Neutrophil (primary cell): ENCODE data around the gene RBM10.

Source experiments
- H3K27ac ChIP-seq: fragments of 200-600 bp; sonication (generic); 2 replicates; pipeline ENCODE4 v1.5.1; 2016; ENCODE audit warnings: mild to moderate bottlenecking, moderate library complexity
- H3K27me3 ChIP-seq: fragments of 200-600 bp; sonication (generic); 2 replicates; pipeline ENCODE4 v1.6.0; 2016; ENCODE audit warnings: mild to moderate bottlenecking
- H3K36me3 ChIP-seq: fragments of 200-600 bp; sonication (generic); 2 replicates; pipeline ENCODE4 v1.5.1; 2017
- H3K4me1 ChIP-seq, 2 experiments: fragments of 200-600 bp in 1 of 2; sonication (generic) in 1 of 2; 1 replicate in 1 of 2; 2 replicates in 1 of 2; pipeline versions ENCODE4 v1.5.1 to v1.6.1; 2013 to 2016; ENCODE audit warnings: low read depth in 1 of 2, low read length in 1 of 2, mild to moderate bottlenecking in 1 of 2, moderate library complexity in 1 of 2; ENCODE audit not compliant: control insufficient read depth in 1 of 2, insufficient read depth in 1 of 2
- H3K4me3 ChIP-seq, 2 experiments: fragments of 200-600 bp in 1 of 2; sonication (generic) in 1 of 2; 1 replicate in 1 of 2; 2 replicates in 1 of 2; pipeline ENCODE4 v1.5.1; 2013 to 2016; ENCODE audit warnings: low read depth in 1 of 2, low read length in 1 of 2, mild to moderate bottlenecking in 1 of 2, moderate library complexity in 1 of 2
- H3K9me3 ChIP-seq: fragments of 200-600 bp; sonication (generic); 2 replicates; pipeline ENCODE4 v1.5.1; 2016
- TF ChIP-seq, protein P1 (sequence below): fragments of 200-600 bp; sonication (generic); IDR thresholded peaks from 2 replicates; pipeline ENCODE4 v1.5.1; 2016; ENCODE audit warnings: antibody characterized with exemption

The RBM10 gene

DNA sequence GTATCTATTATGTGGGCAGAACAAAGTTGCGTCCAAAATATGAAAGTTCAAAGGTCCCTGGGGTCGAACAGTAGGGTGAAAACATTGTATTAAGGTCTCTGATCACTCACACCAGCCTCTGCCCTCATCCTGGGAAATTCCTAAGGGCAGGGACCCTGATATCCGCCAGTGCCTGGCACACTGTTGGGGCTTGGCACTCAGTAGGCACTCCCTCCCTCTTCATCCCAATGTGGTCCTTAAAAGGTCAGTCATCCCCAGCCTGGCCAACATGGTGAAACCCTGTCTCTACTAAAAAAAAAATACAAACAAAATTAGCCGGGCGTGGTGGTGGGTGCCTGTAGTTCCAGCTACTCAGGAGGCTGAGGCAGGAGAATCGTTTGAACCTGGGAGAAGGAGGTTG, 6.8 kb upstream of the RBM10 start:
- Histone ChIP-seq H3K9me3 (no peaks in the 10 kb centered on the region), H3K27me3 (no peaks in the 10 kb centered on the region), H3K4me1 (peaks cover 0 to under 1% of the 10 kb centered on the region in 2 experiments), H3K36me3 (no peaks in the 10 kb centered on the region), H3K27ac (no peak overlapping the region), H3K4me3 (no peak overlapping the region)
- TF ChIP-seq, protein P1, sequence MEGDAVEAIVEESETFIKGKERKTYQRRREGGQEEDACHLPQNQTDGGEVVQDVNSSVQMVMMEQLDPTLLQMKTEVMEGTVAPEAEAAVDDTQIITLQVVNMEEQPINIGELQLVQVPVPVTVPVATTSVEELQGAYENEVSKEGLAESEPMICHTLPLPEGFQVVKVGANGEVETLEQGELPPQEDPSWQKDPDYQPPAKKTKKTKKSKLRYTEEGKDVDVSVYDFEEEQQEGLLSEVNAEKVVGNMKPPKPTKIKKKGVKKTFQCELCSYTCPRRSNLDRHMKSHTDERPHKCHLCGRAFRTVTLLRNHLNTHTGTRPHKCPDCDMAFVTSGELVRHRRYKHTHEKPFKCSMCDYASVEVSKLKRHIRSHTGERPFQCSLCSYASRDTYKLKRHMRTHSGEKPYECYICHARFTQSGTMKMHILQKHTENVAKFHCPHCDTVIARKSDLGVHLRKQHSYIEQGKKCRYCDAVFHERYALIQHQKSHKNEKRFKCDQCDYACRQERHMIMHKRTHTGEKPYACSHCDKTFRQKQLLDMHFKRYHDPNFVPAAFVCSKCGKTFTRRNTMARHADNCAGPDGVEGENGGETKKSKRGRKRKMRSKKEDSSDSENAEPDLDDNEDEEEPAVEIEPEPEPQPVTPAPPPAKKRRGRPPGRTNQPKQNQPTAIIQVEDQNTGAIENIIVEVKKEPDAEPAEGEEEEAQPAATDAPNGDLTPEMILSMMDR: no peak

DNA sequence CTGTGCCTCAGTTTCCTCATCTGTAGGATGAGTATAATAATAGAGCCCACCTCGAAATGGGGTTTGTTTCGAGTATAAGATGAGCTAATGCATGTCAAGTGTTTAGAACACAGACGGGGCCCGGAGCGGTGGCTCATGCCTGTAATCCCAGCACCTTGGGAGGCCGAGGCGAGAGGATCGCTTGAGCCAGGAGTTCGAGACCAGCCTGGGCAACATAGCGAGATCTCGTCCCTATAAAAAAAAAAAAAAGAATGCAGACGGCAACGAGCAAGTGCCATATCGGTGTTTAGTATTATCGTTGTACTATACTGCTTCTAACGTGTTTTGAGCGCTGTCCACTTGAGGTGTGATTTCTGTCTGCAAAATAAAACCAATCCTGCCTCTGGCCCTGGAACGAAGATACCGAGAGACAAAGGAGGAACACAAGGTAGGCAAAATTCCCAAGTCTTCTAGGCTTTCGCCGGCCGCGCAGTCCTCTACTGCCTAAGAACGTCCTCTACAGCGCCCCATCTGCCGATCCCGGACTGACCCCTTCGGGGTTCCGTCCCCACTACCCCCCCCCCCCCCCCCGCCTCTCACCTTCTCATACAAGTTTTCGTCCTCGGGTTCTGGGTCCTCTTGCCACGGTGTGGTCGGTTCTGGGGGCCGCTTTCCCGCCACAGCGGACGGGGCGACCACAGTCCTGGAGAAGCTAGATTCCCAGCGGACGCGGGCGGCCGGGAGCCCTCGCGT, 961 bp upstream of the RBM10 start:
- Histone ChIP-seq H3K36me3 (no peaks in the 10 kb centered on the region), H3K9me3 (no peaks in the 10 kb centered on the region), H3K4me3 (peak overlapping the region; percentile 73 to 79), H3K27ac (peak overlapping the region; percentile 95), H3K27me3 (no peaks in the 10 kb centered on the region), H3K4me1 (peaks cover 23% of the 10 kb centered on the region in 2 experiments)
- TF ChIP-seq, protein P1: no peak

DNA sequence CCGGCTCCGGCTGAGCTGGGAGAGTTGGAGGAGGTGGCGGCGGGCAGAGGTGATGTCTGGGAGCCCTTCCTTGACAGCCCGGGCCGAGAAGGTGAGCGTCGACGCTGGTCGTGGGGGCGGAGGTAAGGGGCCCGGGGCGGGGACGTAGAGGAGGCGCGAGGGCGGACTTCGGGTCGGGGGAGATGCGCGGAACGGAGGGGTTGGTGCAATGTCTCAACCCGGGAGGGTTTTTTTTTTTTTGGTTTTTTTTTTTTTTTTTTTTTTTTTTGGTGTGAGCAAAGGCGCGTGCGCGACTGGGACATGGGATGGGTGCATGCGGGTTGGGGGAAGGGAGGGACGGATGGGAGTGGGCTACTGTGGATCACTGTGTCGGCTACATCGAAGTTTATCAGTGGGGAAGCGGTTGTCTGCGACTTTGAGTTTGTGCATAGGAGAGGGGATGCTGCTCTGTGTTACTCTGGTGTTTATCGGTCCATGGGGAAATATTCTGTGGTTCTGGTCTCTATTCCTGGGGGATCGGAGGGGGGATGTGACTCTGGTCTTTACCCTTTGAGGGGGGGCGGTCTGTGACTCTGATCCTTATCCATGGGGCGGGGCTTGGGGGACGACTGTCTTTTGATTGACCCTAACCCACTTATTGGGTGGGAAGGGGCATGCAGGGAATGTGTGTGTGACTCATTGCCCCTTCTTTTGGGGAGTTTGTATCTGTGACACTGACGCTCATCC, 537 bp downstream of the RBM10 start:
- TF ChIP-seq, protein P1: no peak
- Histone ChIP-seq H3K4me3 (peak overlapping the region; percentile 73 to 79), H3K9me3 (no peaks in the 10 kb centered on the region), H3K27me3 (no peaks in the 10 kb centered on the region), H3K36me3 (no peaks in the 10 kb centered on the region), H3K4me1 (peaks cover 23% of the 10 kb centered on the region in 2 experiments), H3K27ac (peak overlapping the region; percentile 95)

DNA sequence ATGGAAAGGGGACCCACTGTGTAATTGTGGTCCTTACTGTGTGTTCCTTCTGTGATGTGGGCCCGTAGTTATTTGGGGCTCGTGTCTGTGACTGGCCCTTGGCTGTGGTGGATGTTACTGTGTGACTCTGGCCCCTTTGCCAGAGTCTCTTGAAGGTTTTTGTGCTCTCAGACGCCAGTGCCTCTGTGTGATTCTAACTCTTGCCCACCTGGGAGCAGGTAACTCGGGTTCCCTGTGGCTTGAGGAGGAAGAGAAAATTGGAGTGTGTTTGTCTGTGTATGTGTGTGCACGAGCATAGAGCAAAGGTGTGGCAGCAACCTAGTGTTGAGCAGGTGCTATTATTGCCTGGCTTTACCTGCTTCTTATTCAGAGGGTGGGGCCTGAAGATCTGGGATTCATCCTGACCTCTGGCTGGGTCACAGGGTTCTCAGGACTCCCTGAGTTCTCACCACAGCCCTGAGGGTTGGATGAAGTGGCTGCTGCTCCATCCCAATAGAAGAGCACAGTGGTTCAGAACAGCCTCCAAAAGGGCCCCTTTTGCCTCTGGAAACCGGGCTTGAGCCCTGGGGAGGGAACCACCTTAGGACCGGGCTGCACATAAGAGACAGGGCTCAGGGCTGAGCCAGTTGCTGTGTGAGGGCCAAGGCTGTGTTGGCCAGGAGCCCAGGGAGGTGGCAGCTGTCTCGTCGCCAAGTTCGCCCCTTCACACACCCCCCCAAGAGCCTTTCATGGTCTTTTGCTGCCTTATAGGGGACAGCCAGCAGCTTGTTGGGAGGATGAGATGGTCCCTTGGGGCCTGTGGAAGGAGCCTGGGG, 1.3 kb downstream of the RBM10 start:
- Histone ChIP-seq H3K27ac (peak overlapping the region; percentile 95), H3K4me1 (peaks cover 23% of the 10 kb centered on the region in 2 experiments), H3K27me3 (no peaks in the 10 kb centered on the region), H3K36me3 (no peaks in the 10 kb centered on the region), H3K9me3 (no peaks in the 10 kb centered on the region), H3K4me3 (peak overlapping the region; percentile 73 to 79)
- TF ChIP-seq, protein P1: no peak

DNA sequence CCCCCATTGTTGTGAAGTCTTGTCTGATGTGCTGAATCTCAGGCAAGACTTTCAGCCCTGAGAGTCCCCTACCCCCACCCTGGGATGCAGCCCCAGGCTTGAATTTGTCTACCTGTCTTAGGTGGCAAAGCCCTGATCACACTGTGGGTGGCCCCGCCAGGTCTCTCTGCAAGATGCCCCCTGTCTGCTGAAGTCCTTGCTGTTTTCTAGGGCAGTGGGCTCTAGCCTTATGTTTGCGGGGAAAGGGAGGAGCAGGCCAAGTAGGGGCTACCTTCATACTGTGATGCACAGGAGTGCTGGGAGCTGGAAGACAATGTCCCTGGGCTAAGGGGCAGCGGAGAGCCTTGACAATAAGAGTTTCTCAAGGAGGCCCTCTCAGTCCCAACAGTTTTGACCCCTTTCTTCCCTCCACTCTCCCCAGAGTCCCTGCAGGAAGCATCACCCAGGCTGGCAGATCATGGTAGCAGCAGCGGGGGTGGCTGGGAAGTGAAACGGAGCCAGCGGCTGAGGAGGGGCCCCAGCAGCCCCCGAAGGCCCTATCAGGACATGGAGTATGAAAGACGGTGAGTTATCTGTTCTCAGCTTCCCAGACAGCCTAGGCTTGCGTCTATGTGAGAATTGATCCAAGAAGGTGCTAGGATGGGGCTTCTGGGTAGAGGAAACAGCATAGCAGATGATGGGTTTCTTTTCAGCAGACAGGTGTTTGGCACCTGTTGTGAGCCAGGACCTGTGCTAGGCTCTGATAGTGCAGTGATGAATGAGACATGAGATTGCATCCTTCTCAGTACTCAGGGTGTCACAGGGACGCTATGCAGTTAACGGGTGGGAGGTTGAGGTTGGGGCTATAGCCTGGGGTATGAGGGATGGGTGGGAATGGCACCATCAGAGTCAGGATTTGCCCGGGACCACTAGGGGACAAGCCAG, 2.2 kb downstream of the RBM10 start:
- Histone ChIP-seq H3K36me3 (no peaks in the 10 kb centered on the region), H3K27ac (no peak overlapping the region), H3K9me3 (no peaks in the 10 kb centered on the region), H3K4me1 (peaks cover 23% of the 10 kb centered on the region in 2 experiments), H3K4me3 (no peak overlapping the region), H3K27me3 (no peaks in the 10 kb centered on the region)
- TF ChIP-seq, protein P1: no peak
